ENCODE results near the gene SNPH. TPM values are rescaled to one million over a fixed set of nuclear protein-coding genes. Genes with fewer than 3 reads are reported as not detected.

Gene SNPH
- total and polyA plus RNA-seq, 2 of the 8 experiments (the other 6 are each of a cell fraction or from before 2014, with no cell fraction given): 0.98 to 4.9 TPM

DNA sequence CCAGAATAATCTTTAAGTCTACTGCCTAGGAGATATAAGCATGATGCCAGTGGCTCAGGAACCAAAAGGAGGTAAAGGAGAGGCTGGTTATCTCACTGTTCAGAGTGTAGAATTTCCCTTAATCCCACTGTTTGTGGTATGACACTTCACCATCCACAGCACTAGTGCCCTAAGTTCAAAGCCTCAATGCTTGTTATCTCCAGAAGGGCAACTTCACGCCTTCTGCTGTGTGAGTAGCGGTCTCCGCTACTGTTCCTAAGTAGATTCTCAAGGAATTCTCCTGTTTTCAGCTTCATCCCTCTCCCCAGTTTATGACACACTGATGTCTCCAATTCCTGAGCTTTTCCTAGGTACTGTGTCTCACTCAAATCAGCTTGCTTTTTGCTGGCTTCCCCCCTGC, 13.7 kb upstream of the SNPH start:
- no peak overlapping the region for H4K5ac ChIP-seq (ENCODE audit: insufficient read length, low read depth, low read length)
- H3K23me2 ChIP-seq (ENCODE audit: low read depth, low read length): no peaks in the 10 kb centered on the region
- ChIA-PET CTCF (ENCODE audit: partially characterized antibody) (interaction anchor here (1.6 kb wide), 1 partner anchor 10 kb away, joined by 4 read pairs; no protein-coding TSS in a partner anchor), POLR2A (ENCODE audit: partially characterized antibody) (no interaction called here)
- no peaks in the 10 kb centered on the region for H3K4me1 ChIP-seq (replicated peaks in 1 of 4; ENCODE audit: control insufficient read depth in 3 of 4, insufficient read depth in 4 of 4, low read length in 3 of 4)
- no peak overlapping the region for H2BK15ac ChIP-seq (ENCODE audit: low read length)
- H4K91ac ChIP-seq (replicated peaks; ENCODE audit: insufficient read length, low read length): no peak overlapping the region
- no peak overlapping the region for H4K8ac ChIP-seq (ENCODE audit: extremely low read depth, insufficient read depth, low read length)
- no peak for TF ChIP-seq ZNF274 (IDR thresholded peaks at IDR 0.05; ENCODE audit: borderline replicate concordance, extremely low read depth, low read length)
- no peak for TF ChIP-seq JUN (IDR thresholded peaks at IDR 0.05; ENCODE audit: low read depth, low read length)
- no peak for TF ChIP-seq POLR2A (IDR thresholded peaks at IDR 0.05; ENCODE audit: control extremely low read depth in 1 of 2, low read depth in 2 of 2, low read length in 2 of 2)
- TF ChIP-seq RXRA (IDR thresholded peaks at IDR 0.05; ENCODE audit: insufficient read depth, low read depth, low read length): no peak
- no peak for TF ChIP-seq CBX5 (IDR thresholded peaks at IDR 0.05; ENCODE audit: low read depth, low read length)
- no peak for TF ChIP-seq SUZ12 (IDR thresholded peaks at IDR 0.05; ENCODE audit: low read length)
- TF ChIP-seq, protein P1, sequence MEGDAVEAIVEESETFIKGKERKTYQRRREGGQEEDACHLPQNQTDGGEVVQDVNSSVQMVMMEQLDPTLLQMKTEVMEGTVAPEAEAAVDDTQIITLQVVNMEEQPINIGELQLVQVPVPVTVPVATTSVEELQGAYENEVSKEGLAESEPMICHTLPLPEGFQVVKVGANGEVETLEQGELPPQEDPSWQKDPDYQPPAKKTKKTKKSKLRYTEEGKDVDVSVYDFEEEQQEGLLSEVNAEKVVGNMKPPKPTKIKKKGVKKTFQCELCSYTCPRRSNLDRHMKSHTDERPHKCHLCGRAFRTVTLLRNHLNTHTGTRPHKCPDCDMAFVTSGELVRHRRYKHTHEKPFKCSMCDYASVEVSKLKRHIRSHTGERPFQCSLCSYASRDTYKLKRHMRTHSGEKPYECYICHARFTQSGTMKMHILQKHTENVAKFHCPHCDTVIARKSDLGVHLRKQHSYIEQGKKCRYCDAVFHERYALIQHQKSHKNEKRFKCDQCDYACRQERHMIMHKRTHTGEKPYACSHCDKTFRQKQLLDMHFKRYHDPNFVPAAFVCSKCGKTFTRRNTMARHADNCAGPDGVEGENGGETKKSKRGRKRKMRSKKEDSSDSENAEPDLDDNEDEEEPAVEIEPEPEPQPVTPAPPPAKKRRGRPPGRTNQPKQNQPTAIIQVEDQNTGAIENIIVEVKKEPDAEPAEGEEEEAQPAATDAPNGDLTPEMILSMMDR (IDR thresholded peaks at IDR 0.05; ENCODE audit: control extremely low read depth in 1 of 3, insufficient read depth in 1 of 3, low read depth in 1 of 3, low read length in 3 of 3): no peak
- no peak for TF ChIP-seq TAF1 (IDR thresholded peaks at IDR 0.05; ENCODE audit: low read depth, low read length)
- TF ChIP-seq, protein P2, sequence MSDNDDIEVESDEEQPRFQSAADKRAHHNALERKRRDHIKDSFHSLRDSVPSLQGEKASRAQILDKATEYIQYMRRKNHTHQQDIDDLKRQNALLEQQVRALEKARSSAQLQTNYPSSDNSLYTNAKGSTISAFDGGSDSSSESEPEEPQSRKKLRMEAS (IDR thresholded peaks at IDR 0.05): no peak
- H2BK5ac ChIP-seq (ENCODE audit: low read depth, low read length): no peak overlapping the region
- H2BK12ac ChIP-seq (ENCODE audit: low read depth, low read length): no peak overlapping the region
- H3K23ac ChIP-seq (ENCODE audit: insufficient read length): no peak overlapping the region
- no peak overlapping the region for H2AFZ ChIP-seq (ENCODE audit: low read length)
- no peaks in the 10 kb centered on the region; a peak in 1 of 8 replicates for H3K36me3 ChIP-seq (ENCODE audit: control insufficient read depth in 2 of 4, insufficient read depth in 4 of 4, low read length in 3 of 4)
- H3K4ac ChIP-seq (replicated peaks; ENCODE audit: insufficient read length, low read depth, low read length): no peak overlapping the region
- no peak overlapping the region for H2BK120ac ChIP-seq (replicated peaks; ENCODE audit: low read depth, low read length)
- 91% methylated on average over 3 of the region's 3 CpGs; no CpG with 5 or more reads in 1 of the 2 experiments for WGBS, 2 experiments (ENCODE audit: extremely low coverage in 1 of 2, insufficient coverage in 1 of 2, insufficient read length in 1 of 2, insufficient replicate concordance in 2 of 2, low coverage in 1 of 2, low lambda C conversion rate in 2 of 2, missing lambda C conversion rate in 1 of 2)
- H3K9me3 ChIP-seq (ENCODE audit: insufficient read depth in 2 of 2, low read depth in 1 of 2, low read length in 1 of 2): peaks cover 0 to 2% of the 10 kb centered on the region in 2 experiments; a peak in 1 of 4 replicates
- no peaks in the 10 kb centered on the region for H3K79me1 ChIP-seq (ENCODE audit: low read depth, low read length)
- H3K56ac ChIP-seq (replicated peaks; ENCODE audit: insufficient read length, low read depth, low read length): no peak overlapping the region
- no peak for FAIRE-seq
- no peak overlapping the region for H2BK20ac ChIP-seq (ENCODE audit: low read length)
- H3K4me3 ChIP-seq (ENCODE audit: extremely low read depth in 1 of 4, insufficient read depth in 2 of 4, low read depth in 3 of 4, low read length in 4 of 4): no peak overlapping the region
- H3K18ac ChIP-seq (ENCODE audit: extremely low read depth, low read length): no peak overlapping the region
- H3K27ac ChIP-seq (ENCODE audit: low read depth, low read length): no peak overlapping the region
- H4K20me1 ChIP-seq (replicated peaks in 1 of 2; ENCODE audit: control insufficient read depth in 1 of 2, insufficient read depth in 2 of 2, low read length in 2 of 2): no peaks in the 10 kb centered on the region
- H3K27me3 ChIP-seq (replicated peaks in 1 of 4; ENCODE audit: control insufficient read depth in 3 of 4, extremely low read depth in 1 of 4, insufficient read depth in 3 of 4, low read length in 3 of 4): no peaks in the 10 kb centered on the region
- H3K4me2 ChIP-seq (ENCODE audit: insufficient read depth in 1 of 2, low read depth in 2 of 2, low read length in 2 of 2): no peak overlapping the region
- no peak overlapping the region for H3K14ac ChIP-seq (ENCODE audit: insufficient read length)
- H3K79me2 ChIP-seq (ENCODE audit: control insufficient read depth in 1 of 2, insufficient read depth in 2 of 2, low read length in 2 of 2): no peaks in the 10 kb centered on the region
- no peak overlapping the region for H3K9ac ChIP-seq (replicated peaks in 1 of 4; ENCODE audit: extremely low read depth in 1 of 4, low read depth in 3 of 4, low read length in 3 of 4)
- no peak overlapping the region for H2AK5ac ChIP-seq (ENCODE audit: low read depth, low read length)
- no peak for DNase-seq (ENCODE audit: low read depth in 1 of 2, low spot score in 2 of 2)

All from H1 (cell line).